ENCODE data around the gene THAP3. TPM values are rescaled to one million over a fixed set of nuclear protein-coding genes. Genes with fewer than 3 reads are reported as not detected.

THAP3 gene
- total RNA-seq, 6 donors from 2014 or later: 7.7 to 26.2 (median 17.3) TPM

DNA sequence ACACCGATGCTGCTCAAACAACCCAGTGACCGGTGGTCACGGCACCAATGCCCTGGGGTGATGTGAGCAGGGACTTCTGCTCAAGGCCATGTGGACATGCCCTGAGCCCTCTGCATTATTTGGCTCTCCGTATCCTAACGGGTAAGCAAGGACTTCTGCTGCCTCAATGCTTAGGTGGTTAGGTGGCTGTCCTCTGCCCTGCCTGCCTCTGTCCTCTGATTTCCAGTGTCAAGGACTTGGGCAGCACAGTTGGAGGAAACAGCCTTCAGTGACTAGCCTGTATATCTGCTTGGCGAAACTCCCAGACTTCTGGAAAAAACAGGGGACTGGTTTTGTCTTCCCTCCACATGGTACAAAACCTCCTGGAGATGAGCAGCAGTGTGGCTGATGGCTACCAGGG is 42.5 kb downstream of the THAP3 start:
- DNase-seq: no peak
- Histone ChIP-seq H3K27me3 (no peaks in the 10 kb centered on the region), H3K36me3 (peaks cover 0 to 35% (median 16%) of the 10 kb centered on the region in 4 donors), H3K9me3 (no peaks in the 10 kb centered on the region), H3K4me1 (no peaks in the 10 kb centered on the region), H3K27ac (no peak overlapping the region), H3K4me3 (no peak overlapping the region)
- no peak for TF ChIP-seq EP300 (IDR thresholded peaks at IDR 0.05)
- no peak for TF ChIP-seq POLR2AphosphoS5 (IDR thresholded peaks at IDR 0.05)
- TF ChIP-seq, protein P1, sequence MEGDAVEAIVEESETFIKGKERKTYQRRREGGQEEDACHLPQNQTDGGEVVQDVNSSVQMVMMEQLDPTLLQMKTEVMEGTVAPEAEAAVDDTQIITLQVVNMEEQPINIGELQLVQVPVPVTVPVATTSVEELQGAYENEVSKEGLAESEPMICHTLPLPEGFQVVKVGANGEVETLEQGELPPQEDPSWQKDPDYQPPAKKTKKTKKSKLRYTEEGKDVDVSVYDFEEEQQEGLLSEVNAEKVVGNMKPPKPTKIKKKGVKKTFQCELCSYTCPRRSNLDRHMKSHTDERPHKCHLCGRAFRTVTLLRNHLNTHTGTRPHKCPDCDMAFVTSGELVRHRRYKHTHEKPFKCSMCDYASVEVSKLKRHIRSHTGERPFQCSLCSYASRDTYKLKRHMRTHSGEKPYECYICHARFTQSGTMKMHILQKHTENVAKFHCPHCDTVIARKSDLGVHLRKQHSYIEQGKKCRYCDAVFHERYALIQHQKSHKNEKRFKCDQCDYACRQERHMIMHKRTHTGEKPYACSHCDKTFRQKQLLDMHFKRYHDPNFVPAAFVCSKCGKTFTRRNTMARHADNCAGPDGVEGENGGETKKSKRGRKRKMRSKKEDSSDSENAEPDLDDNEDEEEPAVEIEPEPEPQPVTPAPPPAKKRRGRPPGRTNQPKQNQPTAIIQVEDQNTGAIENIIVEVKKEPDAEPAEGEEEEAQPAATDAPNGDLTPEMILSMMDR (IDR thresholded peaks at IDR 0.05): no peak
- TF ChIP-seq POLR2A (IDR thresholded peaks at IDR 0.05): no peak
- WGBS, 2 donors: 95 to 100% methylated on average over 6 of the region's 6 CpGs
- no peak for ATAC-seq (ENCODE audit: low FRiP score in 2 of 2)

GRCh38 chr1:6668503-6668902 is 43.8 kb downstream of the THAP3 start:
- no peak for ATAC-seq (ENCODE audit: low FRiP score in 2 of 2)
- no peaks in the 10 kb centered on the region for H3K27me3 ChIP-seq
- no peak overlapping the region for H3K27ac ChIP-seq
- no peaks in the 10 kb centered on the region for H3K4me1 ChIP-seq
- H3K9me3 ChIP-seq: no peaks in the 10 kb centered on the region
- TF ChIP-seq, protein P1 (IDR thresholded peaks at IDR 0.05): no peak
- TF ChIP-seq POLR2A (IDR thresholded peaks at IDR 0.05) (no peak), EP300 (IDR thresholded peaks at IDR 0.05) (no peak), POLR2AphosphoS5 (IDR thresholded peaks at IDR 0.05) (no peak)
- WGBS, 2 donors: 95 to 97% methylated on average over 9 of the region's 9 CpGs
- DNase-seq: no peak
- peaks cover 0 to 42% (median 20%) of the 10 kb centered on the region in 4 donors for H3K36me3 ChIP-seq
- no peak overlapping the region for H3K4me3 ChIP-seq

DNA sequence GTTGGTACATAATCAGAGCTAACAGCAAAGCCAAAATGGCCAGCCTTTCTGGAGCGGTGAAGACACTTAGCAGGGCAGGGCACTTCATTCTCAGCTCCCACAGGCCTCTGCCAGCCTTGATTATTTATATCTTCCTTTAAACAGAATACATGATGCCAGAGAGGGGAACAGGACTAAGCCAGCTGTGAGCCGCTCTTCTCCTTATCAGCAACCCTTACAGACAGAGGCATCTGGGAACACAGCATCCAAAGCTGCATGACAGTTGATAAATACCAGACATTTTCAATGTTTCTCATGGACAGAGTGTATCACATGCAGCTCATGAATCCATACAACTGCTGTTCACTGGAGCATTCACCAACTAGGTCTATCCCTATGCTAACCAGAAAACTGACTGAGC is 47.9 kb downstream of the THAP3 start:
- Histone ChIP-seq H3K27ac (no peak overlapping the region), H3K27me3 (no peaks in the 10 kb centered on the region), H3K36me3 (peaks cover 0 to 41% (median 18%) of the 10 kb centered on the region in 4 donors), H3K9me3 (no peaks in the 10 kb centered on the region), H3K4me3 (no peak overlapping the region), H3K4me1 (no peaks in the 10 kb centered on the region)
- ATAC-seq (ENCODE audit: low FRiP score in 2 of 2) (no peak), DNase-seq (no peak)
- 94 to 95% methylated on average over 2 of the region's 2 CpGs for WGBS, 2 donors
- no peak for TF ChIP-seq POLR2AphosphoS5 (IDR thresholded peaks at IDR 0.05)
- no peak for TF ChIP-seq EP300 (IDR thresholded peaks at IDR 0.05)
- TF ChIP-seq, protein P1 (IDR thresholded peaks at IDR 0.05): no peak
- no peak for TF ChIP-seq POLR2A (IDR thresholded peaks at IDR 0.05)

DNA sequence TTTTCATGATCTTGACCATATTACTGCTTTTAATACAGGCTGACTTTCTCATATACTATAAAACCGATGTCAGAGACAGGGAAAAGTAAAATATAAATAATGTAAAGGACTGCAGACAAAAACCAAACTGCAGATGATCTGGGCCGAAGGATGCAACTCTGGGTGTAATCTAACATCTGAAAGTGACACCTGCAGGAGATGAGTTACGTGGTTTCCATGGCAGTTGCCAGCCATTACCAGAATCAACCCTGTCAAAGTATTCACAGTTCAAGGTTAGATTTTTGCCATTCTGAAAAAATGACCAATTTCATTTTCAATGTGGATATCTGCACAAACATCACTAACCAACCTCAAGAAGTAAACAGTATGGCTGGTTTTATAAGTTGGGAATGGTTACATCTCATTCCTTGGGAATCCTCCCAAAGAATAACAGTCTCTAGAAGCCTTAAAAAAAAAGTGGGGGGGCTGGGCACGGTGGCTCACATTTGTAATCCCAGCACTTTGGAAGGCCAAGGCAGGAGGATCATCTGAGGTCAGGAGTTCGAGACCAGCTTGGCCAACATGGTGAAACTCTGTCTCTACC is 49.2 kb downstream of the THAP3 start:
- 92 to 93% methylated on average over 5 of the region's 5 CpGs for WGBS, 2 donors
- ATAC-seq (ENCODE audit: low FRiP score in 2 of 2) (no peak), DNase-seq (no peak)
- no peak for TF ChIP-seq POLR2A (IDR thresholded peaks at IDR 0.05)
- TF ChIP-seq POLR2AphosphoS5 (IDR thresholded peaks at IDR 0.05): no peak
- TF ChIP-seq, protein P1 (IDR thresholded peaks at IDR 0.05): no peak
- no peak for TF ChIP-seq EP300 (IDR thresholded peaks at IDR 0.05)
- peaks cover 2 to 51% (median 19%) of the 10 kb centered on the region in 4 donors for H3K36me3 ChIP-seq
- no peaks in the 10 kb centered on the region for H3K9me3 ChIP-seq
- no peaks in the 10 kb centered on the region for H3K4me1 ChIP-seq
- no peak overlapping the region for H3K27ac ChIP-seq
- no peak overlapping the region for H3K4me3 ChIP-seq
- no peaks in the 10 kb centered on the region for H3K27me3 ChIP-seq

GRCh38 chr1:6674771-6675170 is 50.1 kb downstream of the THAP3 start:
- TF ChIP-seq, protein P1 (IDR thresholded peaks at IDR 0.05): no peak
- TF ChIP-seq EP300 (IDR thresholded peaks at IDR 0.05): no peak
- TF ChIP-seq POLR2A (IDR thresholded peaks at IDR 0.05): no peak
- no peak for TF ChIP-seq POLR2AphosphoS5 (IDR thresholded peaks at IDR 0.05)
- Histone ChIP-seq H3K4me3 (no peak overlapping the region), H3K9me3 (no peaks in the 10 kb centered on the region), H3K27me3 (no peaks in the 10 kb centered on the region), H3K36me3 (peaks cover 6 to 60% (median 23%) of the 10 kb centered on the region in 4 donors), H3K4me1 (no peaks in the 10 kb centered on the region), H3K27ac (no peak overlapping the region)
- DNase-seq (no peak), ATAC-seq (ENCODE audit: low FRiP score in 2 of 2) (no peak)
- WGBS, 2 donors: 92 to 94% methylated on average over 1 of the region's 1 CpG

Data from upper lobe of left lung (tissue), 6 donors.